Measurements from ENCODE around the gene KSR1. TPM values are rescaled to one million over a fixed set of nuclear protein-coding genes. Genes with fewer than 3 reads are reported as not detected.
"Not testable (repeated sequence)": the region's sequence is repeated elsewhere in the genome, so short reads cannot be mapped to it uniquely, and the experiment has no call there.

KSR1 gene
- total and polyA plus RNA-seq, 3 donors from 2014 or later, result 44.8 to 80.7 (median 63.7) TPM

- H3K27me3 ChIP-seq, result no peaks in the 10 kb centered on the region
- H3K4me1 ChIP-seq, result no peaks in the 10 kb centered on the region
- TF ChIP-seq POLR2A (IDR thresholded peaks at IDR 0.05), result no peak
- TF ChIP-seq CTCF (IDR thresholded peaks at IDR 0.05), result no peak
- 97% methylated on average over 3 of the region's 3 CpGs; no CpG with 5 or more reads in 1 of the 2 donors for WGBS, 2 donors
- H3K36me3 ChIP-seq (ENCODE audit: low read depth, missing control alignments), result no peaks in the 10 kb centered on the region
- no peak overlapping the region for H3K4me3 ChIP-seq
- intact Hi-C loops (cut with DNase I; ENCODE audit: low total_unique reads), result no loop called here
- no peak overlapping the region for H3K27ac ChIP-seq
- DNase-seq, result no peak
- H3K9me3 ChIP-seq, result no peaks in the 10 kb centered on the region
These were observed 30.3 kb upstream of the KSR1 start for GRCh38 chr17:27425991-27426390.

- H3K4me3 ChIP-seq; H3K36me3 ChIP-seq (ENCODE audit: low read depth, missing control alignments); H3K27ac ChIP-seq; DNase-seq; H3K4me1 ChIP-seq; H3K27me3 ChIP-seq; intact Hi-C loops (cut with DNase I; ENCODE audit: low total_unique reads); H3K9me3 ChIP-seq: not testable (repeated sequence)
- WGBS, 2 donors, result 95 to 100% methylated on average over 1 to 3 of the region's 3 CpGs
These were observed 29.8 kb upstream of the KSR1 start for GRCh38 chr17:27426471-27426870.

GRCh38 chr17:27427166-27427862, 28.9 kb upstream of the KSR1 start:
- H3K27me3 ChIP-seq; H3K4me1 ChIP-seq; H3K4me3 ChIP-seq; H3K27ac ChIP-seq; intact Hi-C loops (cut with DNase I; ENCODE audit: low total_unique reads); DNase-seq; H3K36me3 ChIP-seq (ENCODE audit: low read depth, missing control alignments); H3K9me3 ChIP-seq: not testable (repeated sequence)
- 91 to 94% methylated on average over 5 of the region's 5 CpGs for WGBS, 2 donors

GRCh38 chr17:27428781-27429505, 27.3 kb upstream of the KSR1 start:
- DNase-seq, result no peak
- Histone ChIP-seq H3K4me3 (no peak overlapping the region), H3K36me3 (ENCODE audit: low read depth, missing control alignments) (no peaks in the 10 kb centered on the region), H3K27me3 (no peaks in the 10 kb centered on the region), H3K4me1 (no peaks in the 10 kb centered on the region), H3K9me3 (no peaks in the 10 kb centered on the region), H3K27ac (no peak overlapping the region)
- 66 to 92% methylated on average over 4 to 9 of the region's 9 CpGs for WGBS, 2 donors
- intact Hi-C loops (cut with DNase I; ENCODE audit: low total_unique reads), result no loop called here
- TF ChIP-seq POLR2A (IDR thresholded peaks at IDR 0.05), result no peak
- no peak for TF ChIP-seq CTCF (IDR thresholded peaks at IDR 0.05)

GRCh38 chr17:27429666-27430382, 26.4 kb upstream of the KSR1 start:
- Histone ChIP-seq H3K36me3 (ENCODE audit: low read depth, missing control alignments) (no peaks in the 10 kb centered on the region), H3K9me3 (no peaks in the 10 kb centered on the region), H3K27ac (no peak overlapping the region), H3K4me1 (no peaks in the 10 kb centered on the region), H3K27me3 (no peaks in the 10 kb centered on the region), H3K4me3 (no peak overlapping the region)
- TF ChIP-seq POLR2A (IDR thresholded peaks at IDR 0.05) (no peak), CTCF (IDR thresholded peaks at IDR 0.05) (no peak)
- intact Hi-C loops (cut with DNase I; ENCODE audit: low total_unique reads), result no loop called here
- 72 to 92% methylated on average over 12 to 20 of the region's 21 CpGs for WGBS, 2 donors
- DNase-seq, result no peak

Measured in testis (tissue), 3 donors.